GM18858 (cell line): Measurements from ENCODE around the gene CCDC107.
"Not testable (repeated sequence)": the region's sequence is repeated elsewhere in the genome, so short reads cannot be mapped to it uniquely, and the experiment has no call there.

Experiments
- ATAC-seq: cut with Tn5 transposase; IDR thresholded peaks from one replicate; pipeline ENCODE4 v1.9.1; 2021; ENCODE audit not compliant: unreplicated experiment

Gene CCDC107

GRCh38 chr9:35637427-35637955 lies 20.6 kb upstream of the CCDC107 start:
- ATAC-seq, result not testable (repeated sequence)

- ATAC-seq, result not testable (repeated sequence)
Observed at GRCh38 chr9:35638751-35639150, 19.3 kb upstream of the CCDC107 start.

GRCh38 chr9:35639225-35639624 lies 18.9 kb upstream of the CCDC107 start:
- not testable (repeated sequence) for ATAC-seq

GRCh38 chr9:35639631-35640030 lies 18.5 kb upstream of the CCDC107 start:
- ATAC-seq, result no peak

GRCh38 chr9:35640431-35640830 lies 17.7 kb upstream of the CCDC107 start:
- not testable (repeated sequence) for ATAC-seq

GRCh38 chr9:35641478-35641877 lies 16.6 kb upstream of the CCDC107 start:
- not testable (repeated sequence) for ATAC-seq

GRCh38 chr9:35643046-35643445 lies 15.0 kb upstream of the CCDC107 start:
- no peak for ATAC-seq

GRCh38 chr9:35645736-35646135 lies 12.4 kb upstream of the CCDC107 start:
- ATAC-seq, result not testable (repeated sequence)

- peak; percentile 9 for ATAC-seq
Observed at GRCh38 chr9:35646153-35646532, 11.9 kb upstream of the CCDC107 start.

GRCh38 chr9:35646533-35647265 lies 11.4 kb upstream of the CCDC107 start:
- peak; percentile 67 for ATAC-seq

- no peak for ATAC-seq
Observed at GRCh38 chr9:35649431-35650340, 8.4 kb upstream of the CCDC107 start.

GRCh38 chr9:35650341-35651158 lies 7.5 kb upstream of the CCDC107 start, which contains the start of gene SIT1:
Gene SIT1, minus strand, starts transcription at chr9:35650931. Its CDS starts 78 bp downstream, at chr9:35650853.
- ATAC-seq, result no peak

GRCh38 chr9:35651956-35652828 lies 5.9 kb upstream of the CCDC107 start:
- no peak for ATAC-seq

- no peak for ATAC-seq
Observed at GRCh38 chr9:35652829-35653209, 5.3 kb upstream of the CCDC107 start.

GRCh38 chr9:35653611-35654010 lies 4.5 kb upstream of the CCDC107 start:
- no peak for ATAC-seq

- ATAC-seq, result no peak
Observed at GRCh38 chr9:35656348-35656747, 1.7 kb upstream of the CCDC107 start.

- ATAC-seq, result no peak
Observed at GRCh38 chr9:35656831-35657545, 1.1 kb upstream of the CCDC107 start.

GRCh38 chr9:35657546-35658136 lies 451 bp upstream of the CCDC107 start, which contains the start of gene RMRP:
Gene RMRP, minus strand, starts transcription at chr9:35658019.
- peak; percentile 80 for ATAC-seq

- no peak for ATAC-seq
Observed at GRCh38 chr9:35658968-35659220, 802 bp downstream of the CCDC107 start.
